ENCODE data around the gene SYNDIG1L.
"Not testable (repeated sequence)": the region's sequence is repeated elsewhere in the genome, so short reads cannot be mapped to it uniquely, and the experiment has no call there.

SYNDIG1L gene

DNA sequence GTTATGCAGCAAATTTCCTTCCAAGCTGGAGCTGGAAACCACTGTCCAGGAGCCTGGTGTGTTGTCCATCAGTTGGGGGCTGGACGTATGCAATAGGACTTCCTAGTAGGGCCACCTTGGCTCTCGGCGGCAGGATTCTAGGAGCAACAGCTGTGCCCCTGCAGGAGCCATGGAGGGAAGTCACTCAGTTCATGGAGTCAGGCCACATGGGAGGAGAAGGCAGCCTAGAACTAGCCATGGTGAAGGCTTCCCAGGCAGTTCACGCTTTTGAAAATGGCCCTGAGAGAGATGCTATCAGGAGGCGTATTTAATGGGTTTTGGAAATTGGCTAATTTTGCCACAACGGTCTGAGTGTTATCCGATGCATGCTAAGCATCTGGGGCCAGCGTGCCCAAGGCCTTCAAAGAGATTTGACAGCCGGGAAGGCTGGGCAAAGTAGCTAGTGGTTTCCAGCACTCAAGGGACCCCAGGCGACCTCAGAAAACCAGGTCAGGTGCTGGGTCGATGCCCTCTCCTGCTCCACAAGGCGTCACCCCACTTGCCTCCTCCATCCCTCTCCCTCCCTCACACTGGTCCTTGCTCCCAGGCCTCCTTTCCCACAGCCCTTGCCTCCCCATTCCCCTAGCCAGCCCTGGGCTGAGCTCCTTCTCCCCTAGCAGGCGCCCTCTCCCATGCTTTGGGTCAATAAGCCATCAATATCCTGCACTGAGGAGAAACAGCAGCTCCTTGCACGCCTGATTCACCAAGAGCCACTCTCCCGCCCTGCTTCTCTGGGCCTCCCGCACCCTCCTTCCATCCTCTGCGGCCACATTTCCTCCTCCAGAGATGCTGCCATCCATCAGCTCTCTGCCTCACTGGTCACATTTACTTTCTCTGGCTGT lies 30.9 kb upstream of the SYNDIG1L start:
- no peak overlapping the region for H3K4me3 ChIP-seq (replicated peaks; ENCODE audit: insufficient read depth, low read length)
- no peak for DNase-seq (ENCODE audit: low read depth in 1 of 2, low spot score in 1 of 2)
- TF ChIP-seq, protein P1, sequence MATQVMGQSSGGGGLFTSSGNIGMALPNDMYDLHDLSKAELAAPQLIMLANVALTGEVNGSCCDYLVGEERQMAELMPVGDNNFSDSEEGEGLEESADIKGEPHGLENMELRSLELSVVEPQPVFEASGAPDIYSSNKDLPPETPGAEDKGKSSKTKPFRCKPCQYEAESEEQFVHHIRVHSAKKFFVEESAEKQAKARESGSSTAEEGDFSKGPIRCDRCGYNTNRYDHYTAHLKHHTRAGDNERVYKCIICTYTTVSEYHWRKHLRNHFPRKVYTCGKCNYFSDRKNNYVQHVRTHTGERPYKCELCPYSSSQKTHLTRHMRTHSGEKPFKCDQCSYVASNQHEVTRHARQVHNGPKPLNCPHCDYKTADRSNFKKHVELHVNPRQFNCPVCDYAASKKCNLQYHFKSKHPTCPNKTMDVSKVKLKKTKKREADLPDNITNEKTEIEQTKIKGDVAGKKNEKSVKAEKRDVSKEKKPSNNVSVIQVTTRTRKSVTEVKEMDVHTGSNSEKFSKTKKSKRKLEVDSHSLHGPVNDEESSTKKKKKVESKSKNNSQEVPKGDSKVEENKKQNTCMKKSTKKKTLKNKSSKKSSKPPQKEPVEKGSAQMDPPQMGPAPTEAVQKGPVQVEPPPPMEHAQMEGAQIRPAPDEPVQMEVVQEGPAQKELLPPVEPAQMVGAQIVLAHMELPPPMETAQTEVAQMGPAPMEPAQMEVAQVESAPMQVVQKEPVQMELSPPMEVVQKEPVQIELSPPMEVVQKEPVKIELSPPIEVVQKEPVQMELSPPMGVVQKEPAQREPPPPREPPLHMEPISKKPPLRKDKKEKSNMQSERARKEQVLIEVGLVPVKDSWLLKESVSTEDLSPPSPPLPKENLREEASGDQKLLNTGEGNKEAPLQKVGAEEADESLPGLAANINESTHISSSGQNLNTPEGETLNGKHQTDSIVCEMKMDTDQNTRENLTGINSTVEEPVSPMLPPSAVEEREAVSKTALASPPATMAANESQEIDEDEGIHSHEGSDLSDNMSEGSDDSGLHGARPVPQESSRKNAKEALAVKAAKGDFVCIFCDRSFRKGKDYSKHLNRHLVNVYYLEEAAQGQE (IDR thresholded peaks at IDR 0.05; ENCODE audit: insufficient replicate concordance, low read depth) = no peak
- TF ChIP-seq POLR2AphosphoS5 (IDR thresholded peaks at IDR 0.05; ENCODE audit: low read depth) = no peak
- TF ChIP-seq GABPA (IDR thresholded peaks at IDR 0.05; ENCODE audit: low read depth) = no peak
- TF ChIP-seq SPI1 (IDR thresholded peaks at IDR 0.05; ENCODE audit: borderline replicate concordance, low read depth) = no peak
- TF ChIP-seq, protein P2, sequence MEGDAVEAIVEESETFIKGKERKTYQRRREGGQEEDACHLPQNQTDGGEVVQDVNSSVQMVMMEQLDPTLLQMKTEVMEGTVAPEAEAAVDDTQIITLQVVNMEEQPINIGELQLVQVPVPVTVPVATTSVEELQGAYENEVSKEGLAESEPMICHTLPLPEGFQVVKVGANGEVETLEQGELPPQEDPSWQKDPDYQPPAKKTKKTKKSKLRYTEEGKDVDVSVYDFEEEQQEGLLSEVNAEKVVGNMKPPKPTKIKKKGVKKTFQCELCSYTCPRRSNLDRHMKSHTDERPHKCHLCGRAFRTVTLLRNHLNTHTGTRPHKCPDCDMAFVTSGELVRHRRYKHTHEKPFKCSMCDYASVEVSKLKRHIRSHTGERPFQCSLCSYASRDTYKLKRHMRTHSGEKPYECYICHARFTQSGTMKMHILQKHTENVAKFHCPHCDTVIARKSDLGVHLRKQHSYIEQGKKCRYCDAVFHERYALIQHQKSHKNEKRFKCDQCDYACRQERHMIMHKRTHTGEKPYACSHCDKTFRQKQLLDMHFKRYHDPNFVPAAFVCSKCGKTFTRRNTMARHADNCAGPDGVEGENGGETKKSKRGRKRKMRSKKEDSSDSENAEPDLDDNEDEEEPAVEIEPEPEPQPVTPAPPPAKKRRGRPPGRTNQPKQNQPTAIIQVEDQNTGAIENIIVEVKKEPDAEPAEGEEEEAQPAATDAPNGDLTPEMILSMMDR (IDR thresholded peaks at IDR 0.05; ENCODE audit: insufficient read depth, low read length) = no peak
- no peaks in the 10 kb centered on the region for H3K27me3 ChIP-seq (ENCODE audit: insufficient read depth, poor library complexity, severe bottlenecking)
- no peak overlapping the region for H3K27ac ChIP-seq (replicated peaks)

DNA sequence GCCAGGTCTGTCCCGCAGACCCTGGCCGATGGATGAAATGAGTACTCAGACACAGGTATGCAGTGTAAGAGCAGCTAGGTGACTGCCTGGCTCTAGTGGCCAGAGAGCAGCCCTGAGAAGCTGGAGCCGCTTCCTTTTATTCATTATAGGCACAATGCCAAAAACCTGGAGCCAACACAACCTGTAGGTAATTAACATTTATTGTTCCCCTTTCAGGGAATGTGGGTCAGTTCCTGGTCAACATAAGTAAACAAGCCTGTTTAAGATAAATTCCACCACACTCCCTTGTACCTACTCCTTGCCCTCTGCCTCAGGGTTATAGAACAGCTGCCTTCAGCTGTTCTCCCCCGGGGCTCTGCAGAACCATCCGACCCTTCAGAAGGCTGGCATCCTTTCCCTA lies 28.4 kb upstream of the SYNDIG1L start:
- not testable (repeated sequence) for DNase-seq (ENCODE audit: low read depth in 1 of 2, low spot score in 1 of 2); H3K27me3 ChIP-seq (ENCODE audit: insufficient read depth, poor library complexity, severe bottlenecking)

DNA sequence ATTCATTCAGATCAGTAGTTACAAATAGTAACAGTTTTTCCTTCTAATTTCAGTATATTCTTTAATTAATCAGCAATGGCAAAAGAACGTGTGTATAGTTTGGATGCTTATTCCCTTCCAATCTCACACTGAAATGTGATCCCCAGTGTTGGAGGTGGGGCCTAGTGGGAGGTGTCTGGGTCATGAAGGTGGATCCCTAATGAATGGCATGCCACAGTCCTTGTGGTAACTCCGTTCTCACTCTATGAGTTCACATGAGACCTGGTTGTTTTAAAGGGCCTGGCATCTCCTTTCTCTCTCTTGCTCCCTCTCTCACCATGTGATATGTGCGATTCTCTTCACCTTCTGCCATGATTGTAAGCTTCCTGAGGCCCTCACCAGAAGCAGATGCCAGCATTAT lies 18.9 kb upstream of the SYNDIG1L start:
- Histone ChIP-seq H3K27me3 (ENCODE audit: insufficient read depth, poor library complexity, severe bottlenecking) (no peaks in the 10 kb centered on the region), H3K4me3 (replicated peaks; ENCODE audit: insufficient read depth, low read length) (no peak overlapping the region), H3K27ac (replicated peaks) (no peak overlapping the region)
- no peak for DNase-seq (ENCODE audit: low read depth in 1 of 2, low spot score in 1 of 2)
- TF ChIP-seq SPI1 (IDR thresholded peaks at IDR 0.05; ENCODE audit: borderline replicate concordance, low read depth) (no peak), POLR2AphosphoS5 (IDR thresholded peaks at IDR 0.05; ENCODE audit: low read depth) (no peak), GABPA (IDR thresholded peaks at IDR 0.05; ENCODE audit: low read depth) (no peak)
- TF ChIP-seq, protein P1 (IDR thresholded peaks at IDR 0.05; ENCODE audit: insufficient replicate concordance, low read depth) = no peak
- TF ChIP-seq, protein P2 (IDR thresholded peaks at IDR 0.05; ENCODE audit: insufficient read depth, low read length) = no peak

More for the DNA sequence above, 28.4 kb upstream of the SYNDIG1L start:
- H3K27ac ChIP-seq (replicated peaks); H3K4me3 ChIP-seq (replicated peaks; ENCODE audit: insufficient read depth, low read length): not testable (repeated sequence)

DNA sequence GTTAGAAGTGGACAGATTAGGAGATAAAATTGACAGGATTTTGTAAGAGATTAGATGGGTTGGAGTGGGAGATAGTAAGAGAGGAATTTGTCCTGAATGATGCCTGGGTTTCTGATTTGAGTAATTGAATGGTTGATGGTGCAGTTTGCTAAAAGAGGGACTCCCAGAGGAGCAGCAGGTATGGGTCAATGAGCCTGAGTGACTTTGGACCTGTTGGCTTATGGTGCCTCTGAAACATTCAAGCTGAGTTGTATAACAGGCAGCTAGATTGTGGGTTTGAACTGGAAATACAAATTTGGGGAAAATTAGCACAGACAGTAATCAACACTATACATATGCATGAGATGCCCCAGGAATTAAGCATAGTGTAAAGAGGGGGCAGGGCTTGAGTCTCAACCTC lies 16.7 kb upstream of the SYNDIG1L start:
- Histone ChIP-seq H3K27me3 (ENCODE audit: insufficient read depth, poor library complexity, severe bottlenecking) (no peaks in the 10 kb centered on the region), H3K27ac (replicated peaks) (no peak overlapping the region), H3K4me3 (replicated peaks; ENCODE audit: insufficient read depth, low read length) (no peak overlapping the region)
- no peak for DNase-seq (ENCODE audit: low read depth in 1 of 2, low spot score in 1 of 2)
- TF ChIP-seq, protein P2 (IDR thresholded peaks at IDR 0.05; ENCODE audit: insufficient read depth, low read length) = no peak
- no peak for TF ChIP-seq SPI1 (IDR thresholded peaks at IDR 0.05; ENCODE audit: borderline replicate concordance, low read depth)
- TF ChIP-seq, protein P1 (IDR thresholded peaks at IDR 0.05; ENCODE audit: insufficient replicate concordance, low read depth) = no peak
- TF ChIP-seq GABPA (IDR thresholded peaks at IDR 0.05; ENCODE audit: low read depth) = no peak
- no peak for TF ChIP-seq POLR2AphosphoS5 (IDR thresholded peaks at IDR 0.05; ENCODE audit: low read depth)

All from HL-60 (cell line).